Stimulated activated CD4-positive, alpha-beta T cell treated with anti-CD3 and anti-CD28 coated beads, Interleukin-15, amount 100 ng/mL, for 24 hours (primary cell): ENCODE measurements around the gene RNGTT.
"Not testable (repeated sequence)": the region's sequence is repeated elsewhere in the genome, so short reads cannot be mapped to it uniquely, and the experiment has no call there.

Source experiments
- DNase-seq: peaks from one replicate; pipeline ENCODE4 v3.0.0-alpha.2; 2020

The RNGTT gene

DNA sequence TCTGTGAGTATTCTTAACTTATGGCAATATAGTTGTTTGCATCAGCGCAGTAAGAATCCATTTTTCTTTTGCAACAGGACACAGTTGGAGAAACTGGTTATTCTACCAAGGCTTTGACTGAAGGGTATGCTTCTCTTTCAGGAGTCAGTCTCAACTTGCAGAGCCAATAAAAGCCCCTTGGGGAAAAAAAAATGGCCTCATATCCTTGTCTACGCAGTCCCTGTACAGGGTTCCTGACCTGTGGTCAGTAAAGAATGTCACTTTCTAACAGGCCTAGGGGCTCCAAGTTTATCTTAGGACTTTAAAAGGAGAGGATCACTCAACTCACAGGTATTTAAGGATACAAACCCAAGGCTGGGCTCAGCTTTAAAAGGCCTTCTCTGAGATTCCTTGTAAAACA, 6.9 kb upstream of the RNGTT start:
- no peak for DNase-seq

DNA sequence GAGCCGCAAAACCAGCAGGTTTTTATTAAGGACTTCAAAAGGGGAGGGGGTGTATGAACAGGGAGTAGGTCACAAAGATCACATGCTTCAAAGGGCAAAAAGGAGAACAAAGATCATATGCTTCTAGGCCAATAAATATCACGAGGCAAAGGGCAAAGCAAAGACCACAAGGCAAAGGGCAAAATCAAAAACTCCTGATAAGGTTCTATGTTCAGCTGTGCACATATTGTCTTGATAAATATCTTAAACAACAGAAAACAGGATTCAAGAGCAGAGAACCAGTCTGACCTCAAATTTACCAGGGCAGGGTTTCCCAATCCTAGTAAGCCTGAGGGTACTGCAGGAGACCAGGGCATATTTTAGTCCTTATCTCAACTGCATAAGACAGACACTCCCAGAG, 5.8 kb upstream of the RNGTT start:
- not testable (repeated sequence) for DNase-seq

GRCh38 chr6:88967891-88968290, 4.5 kb upstream of the RNGTT start:
- DNase-seq, result no peak

- no peak for DNase-seq
Measured at GRCh38 chr6:88965691-88966090, 2.3 kb upstream of the RNGTT start.

DNA sequence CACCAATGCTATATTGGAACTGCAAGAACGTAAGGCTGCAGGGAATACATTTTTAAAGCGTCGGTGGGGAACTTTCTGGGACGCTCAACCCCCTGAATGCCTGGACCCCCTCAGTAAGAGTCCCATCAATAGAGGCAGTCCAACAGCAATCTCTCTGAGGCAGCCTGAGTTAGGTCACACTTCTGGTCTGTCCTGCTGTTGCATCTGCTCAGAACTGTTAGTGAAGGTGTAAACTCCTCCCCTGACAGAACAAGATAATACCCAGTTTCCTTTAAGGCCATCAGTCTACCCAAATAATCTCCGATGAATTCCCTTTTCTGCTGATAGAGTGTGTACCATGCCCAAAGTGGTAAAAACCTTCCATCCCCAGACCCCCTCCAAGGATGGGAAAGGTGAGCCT, 1.1 kb upstream of the RNGTT start:
- DNase-seq, result no peak

GRCh38 chr6:88958842-88959241, 4.6 kb downstream of the RNGTT start:
- DNase-seq, result no peak

DNA sequence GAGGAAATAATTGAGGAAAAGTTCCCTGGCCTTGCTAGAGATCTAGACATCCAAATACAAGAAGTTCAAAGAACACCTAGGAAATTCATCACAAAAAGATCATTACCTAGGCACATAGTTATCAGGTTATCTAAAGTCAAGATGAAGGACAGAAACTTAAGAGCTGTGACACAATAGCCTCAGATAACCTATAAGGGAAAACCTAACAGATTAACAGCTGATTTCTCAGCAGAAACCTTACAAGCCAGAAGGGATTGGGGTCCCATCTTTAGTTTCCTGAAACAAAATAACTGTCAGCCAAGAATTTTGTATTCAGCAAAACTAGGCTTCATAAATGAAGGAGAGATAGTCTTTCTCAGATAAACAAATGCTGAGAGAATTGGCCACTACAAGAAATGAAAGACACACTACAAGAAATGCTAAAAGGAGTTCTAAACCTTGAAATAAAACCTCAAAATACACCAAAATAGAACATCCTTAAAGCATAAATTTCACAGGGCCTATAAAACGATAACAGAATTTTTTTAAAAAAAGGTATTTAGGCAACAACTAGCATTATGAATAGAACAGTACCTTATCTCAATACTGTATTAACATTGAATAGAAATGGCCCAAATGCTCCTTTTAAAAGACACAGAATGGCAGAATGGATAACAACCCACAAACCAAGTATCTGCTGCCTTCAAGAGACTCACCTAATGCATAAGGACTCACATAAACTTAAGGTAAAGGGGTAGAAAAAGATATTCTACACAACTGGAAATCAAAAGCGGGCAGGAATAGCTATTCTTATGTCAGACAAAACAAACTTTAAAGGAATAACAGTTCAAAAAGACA, 9.7 kb downstream of the RNGTT start:
- DNase-seq, result no peak

- DNase-seq, result no peak
Measured at GRCh38 chr6:88952065-88952704, 11.2 kb downstream of the RNGTT start.

DNA sequence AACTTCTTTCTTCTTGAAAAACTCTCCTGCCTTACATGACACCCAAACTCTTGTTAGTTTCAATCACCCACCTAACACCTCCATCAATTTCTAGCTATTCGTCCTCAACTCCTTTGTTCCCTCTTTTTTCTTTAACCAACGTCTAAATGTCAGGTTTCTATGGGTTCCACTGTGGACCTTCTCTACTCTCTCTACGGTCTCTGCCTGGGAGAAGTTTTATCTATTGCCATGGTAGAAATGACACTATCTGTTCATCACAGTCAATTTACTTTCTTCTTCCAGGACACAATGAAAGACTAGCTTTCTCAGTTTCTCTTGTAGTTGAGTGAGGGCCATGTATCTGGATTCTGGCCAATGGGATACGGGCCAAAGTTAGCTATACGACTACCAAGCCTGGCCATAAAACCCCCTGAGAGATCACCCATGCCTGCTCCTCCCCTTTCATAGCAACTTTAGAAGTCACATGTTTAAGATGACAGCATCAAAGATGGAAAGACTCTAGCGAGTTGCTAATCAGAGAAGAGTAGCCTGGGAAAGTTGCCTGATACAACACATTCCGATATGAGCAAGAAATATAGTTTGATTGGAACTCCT, 17.9 kb downstream of the RNGTT start:
- no peak for DNase-seq

GRCh38 chr6:88933521-88933920, 29.9 kb downstream of the RNGTT start:
- no peak for DNase-seq

GRCh38 chr6:88932019-88932418, 31.4 kb downstream of the RNGTT start:
- DNase-seq, result not testable (repeated sequence)

DNA sequence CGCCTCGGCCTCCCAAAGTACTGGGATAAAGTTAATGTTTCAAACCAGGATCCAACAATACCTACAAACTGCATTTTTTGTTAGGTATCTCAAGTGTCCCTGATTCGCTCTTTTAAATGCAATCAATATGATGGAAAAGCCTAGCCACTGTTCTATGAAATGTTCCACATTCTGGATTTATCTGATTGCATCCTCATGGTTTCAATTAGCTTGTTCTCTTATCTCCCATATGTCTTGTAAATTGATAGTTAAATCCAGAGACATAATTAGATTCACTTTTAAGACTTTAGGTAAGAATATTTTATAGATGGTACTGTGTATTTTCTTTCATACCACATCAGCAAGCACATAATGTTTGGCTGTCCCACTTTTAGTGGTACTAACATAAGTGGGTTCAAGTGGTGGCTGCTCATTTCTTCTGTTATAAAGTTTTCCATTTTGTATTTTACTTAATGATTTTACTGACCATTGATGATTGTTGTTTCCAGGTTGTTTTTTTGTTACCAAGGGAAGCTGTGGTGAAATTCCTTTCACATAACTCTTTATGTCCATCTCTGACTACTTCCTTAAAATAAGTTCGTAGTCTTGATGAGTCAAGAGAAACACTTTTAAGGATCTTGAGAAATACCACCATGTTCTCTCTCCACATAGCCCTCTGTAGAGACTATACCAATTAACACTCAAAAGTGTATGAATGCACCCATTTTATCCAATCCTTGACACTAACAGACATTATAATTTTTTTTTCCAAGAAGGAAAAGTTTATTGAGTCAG, 40.5 kb downstream of the RNGTT start:
- no peak for DNase-seq

DNA sequence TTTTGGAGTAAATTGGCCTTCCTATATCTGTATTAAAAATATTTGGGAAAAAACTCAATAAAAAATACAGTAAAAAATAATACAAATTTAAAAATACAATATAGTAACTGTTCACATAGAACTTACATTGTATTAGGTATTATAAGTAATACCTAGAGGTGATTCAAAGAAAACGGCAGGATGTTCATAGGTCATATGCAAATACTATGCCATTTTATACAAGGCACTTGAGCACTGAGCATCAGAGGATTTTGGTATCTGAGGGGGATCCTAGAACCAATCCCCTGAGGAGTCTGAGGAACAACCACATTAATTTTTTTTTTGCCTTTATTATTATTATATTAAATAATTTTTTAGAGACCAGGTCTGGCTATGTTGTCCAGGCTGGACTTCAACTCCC, 41.7 kb downstream of the RNGTT start:
- DNase-seq, result no peak

GRCh38 chr6:88920774-88921733, 42.4 kb downstream of the RNGTT start:
- no peak for DNase-seq

- no peak for DNase-seq
Measured at GRCh38 chr6:88920088-88920487, 43.3 kb downstream of the RNGTT start.

GRCh38 chr6:88919032-88919431, 44.4 kb downstream of the RNGTT start:
- DNase-seq, result no peak

DNA sequence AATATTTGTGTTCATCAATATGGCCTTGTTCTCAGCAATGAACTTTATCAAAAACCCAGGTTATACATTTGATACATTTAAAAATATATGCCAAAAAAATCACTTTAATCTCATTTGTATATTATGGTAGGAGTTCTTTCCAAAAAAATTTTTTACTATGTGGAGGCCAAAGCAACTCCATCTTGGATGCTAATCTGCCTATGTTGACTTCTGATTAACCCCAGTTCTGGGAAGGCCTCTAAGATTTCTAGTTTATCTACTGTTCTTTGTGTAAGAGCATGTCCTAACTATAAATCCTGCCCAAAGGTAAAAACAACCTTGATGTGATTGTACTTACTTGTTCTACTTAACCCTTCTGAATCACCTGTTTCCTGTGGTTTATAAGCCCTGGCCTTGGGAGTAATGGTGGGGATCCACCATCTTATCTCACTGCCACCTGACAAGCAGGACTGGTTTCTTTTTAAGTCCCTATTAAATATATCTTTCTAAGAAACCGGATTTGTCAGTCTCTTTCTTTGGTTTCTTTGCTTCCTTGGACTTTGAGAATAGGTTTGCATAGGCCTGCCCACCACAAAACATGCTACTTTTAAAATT, 46.7 kb downstream of the RNGTT start:
- DNase-seq, result no peak

GRCh38 chr6:88914895-88915598, 48.4 kb downstream of the RNGTT start:
- no peak for DNase-seq

DNA sequence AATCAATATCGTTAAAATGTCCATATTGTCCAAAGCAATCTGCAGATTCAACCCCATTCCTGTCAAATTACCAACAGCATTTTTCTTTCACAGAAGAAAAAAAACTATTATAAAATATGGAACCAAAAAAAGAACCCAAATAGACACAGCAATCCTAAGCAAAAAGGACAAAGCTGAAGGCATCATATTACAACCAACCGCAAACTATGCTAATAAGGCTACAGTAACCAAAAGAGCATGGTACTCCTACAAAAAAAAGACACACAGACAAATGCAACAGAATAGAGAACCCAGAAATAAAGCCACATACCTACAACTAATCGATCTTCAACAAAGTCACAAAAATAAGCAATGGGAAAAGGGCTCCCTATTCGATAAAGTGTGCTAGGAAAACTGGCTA, 49.2 kb downstream of the RNGTT start:
- DNase-seq, result no peak

DNA sequence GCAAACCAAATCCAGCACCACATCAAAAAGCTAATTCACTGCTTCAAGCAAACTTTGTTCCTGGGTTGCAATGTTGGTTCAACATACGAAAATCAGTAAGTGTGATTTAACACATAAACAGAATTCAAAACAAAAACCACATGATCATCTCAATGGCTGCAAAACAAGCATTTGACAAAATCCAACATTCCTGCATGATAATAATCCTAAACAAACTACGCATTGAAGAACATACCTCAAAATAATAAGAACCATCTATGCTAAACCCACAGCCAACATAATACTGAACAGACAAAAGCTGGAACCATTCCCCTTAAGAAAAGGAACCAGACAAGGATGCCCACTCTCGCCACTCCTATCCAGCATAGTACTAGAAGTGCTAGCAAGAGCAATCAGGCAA, 49.9 kb downstream of the RNGTT start:
- no peak for DNase-seq
